CD4-positive, alpha-beta T cell (primary cell): ENCODE measurements around the gene CREB3L2. TPM values are rescaled to one million over a fixed set of nuclear protein-coding genes. Genes with fewer than 3 reads are reported as not detected.

Source experiments
- ATAC-seq: fragments of 200-7000 bp; cut with Tn5 transposase; one replicate; pipeline ENCODE4 v1.10.0; 2022; ENCODE audit warnings: mild to moderate bottlenecking; ENCODE audit not compliant: poor library complexity
- CTCF ChIA-PET: fragments of 350-600 bp; sonication (Branson Sonifier 250); formaldehyde crosslinking; loops from one replicate; lab custom pipeline; 2021; ENCODE audit warnings: antibody characterized with exemption, inconsistent platforms; lab: Charles Lee
- POLR2A ChIA-PET: fragments of 350-600 bp; sonication (Branson Sonifier 250); formaldehyde crosslinking; loops from one replicate; lab custom pipeline; 2021; ENCODE audit warnings: antibody characterized with exemption, inconsistent platforms; lab: Charles Lee
- DNase-seq, 14 experiments: peaks; one replicate each; pipeline ENCODE4 v3.0.0-alpha.2; 2013 to 2020; ENCODE audit warnings: mixed read lengths in 2 of 14
- H3K27ac ChIP-seq, 2 donors: one replicate each; pipeline versions ENCODE4 v1.5.1 to v1.7.0; 2013; ENCODE audit warnings: low read length in 2 of 2, low read depth in 1 of 2, mild to moderate bottlenecking in 1 of 2
- H3K27me3 ChIP-seq, 2 experiments: 1 replicate in 1 of 2; 2 replicates in 1 of 2; pipeline versions ENCODE4 v1.6.1 to v1.7.0; 2013; ENCODE audit warnings: low read length in 2 of 2, control low read depth in 1 of 2, mild to moderate bottlenecking in 1 of 2, moderate library complexity in 1 of 2; ENCODE audit not compliant: insufficient read depth in 2 of 2, control insufficient read depth in 1 of 2
- H3K36me3 ChIP-seq: one replicate; pipeline ENCODE4 v1.6.1; 2013; ENCODE audit warnings: low read length, control low read depth; ENCODE audit not compliant: insufficient read depth
- H3K4me1 ChIP-seq: one replicate; pipeline ENCODE4 v1.6.1; 2013; ENCODE audit warnings: low read length, control low read depth; ENCODE audit not compliant: insufficient read depth
- H3K4me3 ChIP-seq: one replicate; pipeline ENCODE4 v1.5.1; 2013; ENCODE audit warnings: mild to moderate bottlenecking, low read length, moderate library complexity
- H3K9me3 ChIP-seq, 2 experiments: 1 replicate in 1 of 2; 2 replicates in 1 of 2; pipeline versions ENCODE4 v1.6.1 to v1.7.0; 2013; ENCODE audit warnings: low read length in 2 of 2, mild to moderate bottlenecking in 2 of 2, control low read depth in 1 of 2, moderate library complexity in 1 of 2; ENCODE audit not compliant: control insufficient read depth in 1 of 2, insufficient read depth in 1 of 2
- H3K27ac Mint-ChIP-seq: one replicate; pipeline ENCODE4 v1.8.0; 2020; ENCODE audit warnings: mixed read lengths
- H3K27me3 Mint-ChIP-seq: one replicate; pipeline ENCODE4 v1.8.0; 2021; ENCODE audit warnings: mixed read lengths
- H3K36me3 Mint-ChIP-seq: one replicate; pipeline ENCODE4 v1.8.0; 2021; ENCODE audit warnings: low read depth, mixed read lengths
- H3K4me1 Mint-ChIP-seq: one replicate; pipeline ENCODE4 v1.8.0; 2021; ENCODE audit warnings: low read depth, mixed read lengths
- H3K4me3 Mint-ChIP-seq: one replicate; pipeline ENCODE4 v1.8.0; 2020; ENCODE audit warnings: mild to moderate bottlenecking, mixed read lengths
- H3K9me3 Mint-ChIP-seq: one replicate; pipeline ENCODE4 v1.8.0; 2020; ENCODE audit warnings: mixed read lengths
- CTCF ChIP-seq: fragments of 200-600 bp; IDR thresholded peaks from one replicate; pipeline ENCODE4 v1.8.0; 2022; ENCODE audit warnings: antibody characterized with exemption, mild to moderate bottlenecking
- intact Hi-C, 2 experiments: fragments of 100-400 bp; cut with DNase I in 1 of 2; cut with micrococcal nuclease in 1 of 2; formaldehyde crosslinking; loops; one replicate each; pipeline versions ENCODE4 v1.15.1 to v1.9.0; 2023 to 2025; cut with DNase I, micrococcal nuclease
- total RNA-seq, 174 experiments: library from RNA in 2 of 174; stranded (reverse) in 2 of 174; gene quantifications; one replicate each; pipeline ENCODE4 v1.2.3 and lab custom pipeline; 2021 to 2026

The CREB3L2 gene
- total RNA-seq, 2 experiments from 2014 or later = 11.7 to 12.9 TPM

GRCh38 chr7:137985897-137986251, 16.0 kb downstream of the CREB3L2 start:
- no peak for DNase-seq
- no peak overlapping the region for H3K4me3 ChIP-seq
- Mint-ChIP-seq H3K36me3 (peaks cover 38% of the 10 kb centered on the region), H3K27ac (no peak overlapping the region), H3K27me3 (no peaks in the 10 kb centered on the region), H3K4me1 (no peaks in the 10 kb centered on the region), H3K4me3 (no peak overlapping the region), H3K9me3 (peaks cover 3% of the 10 kb centered on the region)
- no peaks in the 10 kb centered on the region for H3K27me3 ChIP-seq
- CTCF ChIA-PET = no interaction called here
- TF ChIP-seq CTCF = no peak
- peaks cover 4% of the 10 kb centered on the region for H3K36me3 ChIP-seq
- peaks cover 6 to 11% of the 10 kb centered on the region in 2 experiments for H3K9me3 ChIP-seq
- POLR2A ChIA-PET = no interaction called here
- intact Hi-C loops = no loop called here
- H3K4me1 ChIP-seq = peaks cover 8% of the 10 kb centered on the region
- ATAC-seq = no peak
- H3K27ac ChIP-seq = no peak overlapping the region

- DNase-seq = no peak
- H3K9me3 Mint-ChIP-seq = peaks cover 3% of the 10 kb centered on the region
- ChIA-PET CTCF (no interaction called here), POLR2A (no interaction called here)
- Histone ChIP-seq H3K27ac (no peak overlapping the region), H3K36me3 (peaks cover 4% of the 10 kb centered on the region), H3K4me1 (peaks cover 8% of the 10 kb centered on the region), H3K4me3 (no peak overlapping the region), H3K27me3 (no peaks in the 10 kb centered on the region), H3K9me3 (peaks cover 6 to 11% of the 10 kb centered on the region in 2 experiments)
- no peaks in the 10 kb centered on the region for H3K4me1 Mint-ChIP-seq
- no peak for TF ChIP-seq CTCF
- no peak overlapping the region for H3K4me3 Mint-ChIP-seq
- intact Hi-C loops = no loop called here
- H3K36me3 Mint-ChIP-seq = peaks cover 40% of the 10 kb centered on the region
- H3K27me3 Mint-ChIP-seq = no peaks in the 10 kb centered on the region
- ATAC-seq = no peak
- H3K27ac Mint-ChIP-seq = no peak overlapping the region
Measured at GRCh38 chr7:137985253-137985896, 16.5 kb downstream of the CREB3L2 start.

- peaks cover 4% of the 10 kb centered on the region for H3K36me3 ChIP-seq
- ChIA-PET POLR2A (no interaction called here), CTCF (no interaction called here)
- H3K4me3 ChIP-seq = no peak overlapping the region
- no peak overlapping the region for H3K4me3 Mint-ChIP-seq
- intact Hi-C loops = no loop called here
- no peak for TF ChIP-seq CTCF
- no peak overlapping the region for H3K27ac ChIP-seq
- no peaks in the 10 kb centered on the region for H3K27me3 ChIP-seq
- peaks cover 8% of the 10 kb centered on the region for H3K4me1 ChIP-seq
- no peak overlapping the region for H3K27ac Mint-ChIP-seq
- DNase-seq = no peak
- H3K9me3 Mint-ChIP-seq = peaks cover 3% of the 10 kb centered on the region
- H3K27me3 Mint-ChIP-seq = no peaks in the 10 kb centered on the region
- H3K4me1 Mint-ChIP-seq = no peaks in the 10 kb centered on the region
- H3K9me3 ChIP-seq = peaks cover 6 to 11% of the 10 kb centered on the region in 2 experiments
- H3K36me3 Mint-ChIP-seq = peaks cover 40% of the 10 kb centered on the region
- ATAC-seq = no peak
Measured at GRCh38 chr7:137984181-137985041, 17.5 kb downstream of the CREB3L2 start.
